SK-N-SH treated with all-trans-retinoic acid at 6 μM for 48 hours (cell line): ENCODE measurements around the gene MPDU1.
A peak's percentile ranks its signal among the peaks of the same experiment; 100 is the strongest.

Experiments
- ATAC-seq: fragments of 200-7000 bp; cut with Tn5 transposase; 3 replicates; pipeline ENCODE4 v1.9.1; 2020; ENCODE audit warnings: mild to moderate bottlenecking, moderate library complexity
- ARNTL ChIP-seq: fragments of 450-650 bp; formaldehyde crosslinking; IDR thresholded peaks from 2 replicates; pipeline ENCODE4 v1.5.0; 2020; ENCODE audit warnings: low read depth, mild to moderate bottlenecking, moderate library complexity, borderline replicate concordance
- BACH2 ChIP-seq: fragments of 250-450 bp; sonication (Bioruptor Pico); IDR thresholded peaks from 2 replicates; pipeline ENCODE4 v1.9.0; 2021; ENCODE audit warnings: mild to moderate bottlenecking, borderline replicate concordance
- CREB5 ChIP-seq: fragments of 250-450 bp; sonication (Bioruptor Pico); IDR thresholded peaks from 2 replicates; pipeline ENCODE4 v1.5.1; 2020; ENCODE audit warnings: low read depth, mild to moderate bottlenecking, moderate library complexity
- CSDC2 ChIP-seq: fragments of 250-450 bp; sonication (Bioruptor Pico); IDR thresholded peaks from 2 replicates; pipeline ENCODE4 v1.5.0; 2020; ENCODE audit warnings: mild to moderate bottlenecking, moderate library complexity
- CSRNP3 ChIP-seq: fragments of 250-450 bp; sonication (Bioruptor Pico); IDR thresholded peaks from 2 replicates; pipeline ENCODE4 v1.5.1; 2021; ENCODE audit warnings: mild to moderate bottlenecking, moderate library complexity
- ESRRG ChIP-seq: fragments of 250-450 bp; sonication (Bioruptor Pico); IDR thresholded peaks from 2 replicates; pipeline ENCODE4 v1.6.1; 2021; ENCODE audit warnings: mild to moderate bottlenecking
- GLIS3 ChIP-seq: fragments of 250-450 bp; sonication (Bioruptor Pico); IDR thresholded peaks from 2 replicates; pipeline ENCODE4 v1.5.0; 2020; ENCODE audit warnings: mild to moderate bottlenecking, moderate library complexity
- OSR1 ChIP-seq: fragments of 250-450 bp; sonication (Bioruptor Pico); IDR thresholded peaks from 2 replicates; pipeline ENCODE4 v1.8.0; 2022; ENCODE audit warnings: moderate library complexity, mild to moderate bottlenecking, inconsistent platforms
- PATZ1 ChIP-seq: fragments of 250-450 bp; sonication (Bioruptor Pico); IDR thresholded peaks from 2 replicates; pipeline ENCODE4 v1.8.0; 2020; ENCODE audit warnings: mild to moderate bottlenecking, moderate library complexity, borderline replicate concordance
- POU6F1 ChIP-seq: fragments of 250-450 bp; sonication (Bioruptor Pico); IDR thresholded peaks from 2 replicates; pipeline ENCODE4 v1.8.0; 2021; ENCODE audit warnings: low read depth, mild to moderate bottlenecking, moderate library complexity, borderline replicate concordance
- PPARA ChIP-seq: fragments of 250-450 bp; sonication (Bioruptor Pico); IDR thresholded peaks from 2 replicates; pipeline ENCODE4 v1.5.0; 2020; ENCODE audit warnings: mild to moderate bottlenecking, borderline replicate concordance
- RARB ChIP-seq: fragments of 250-450 bp; sonication (Bioruptor Pico); IDR thresholded peaks from 2 replicates; pipeline ENCODE4 v1.8.0; 2021; ENCODE audit warnings: mild to moderate bottlenecking, moderate library complexity
- SNAI2 ChIP-seq: fragments of 250-450 bp; sonication (Bioruptor Pico); IDR thresholded peaks from 2 replicates; pipeline ENCODE4 v1.5.0; 2020; ENCODE audit warnings: mild to moderate bottlenecking, moderate library complexity
- TOX ChIP-seq: fragments of 250-450 bp; sonication (Bioruptor Pico); IDR thresholded peaks from 2 replicates; pipeline ENCODE4 v1.8.0; 2021; ENCODE audit warnings: mild to moderate bottlenecking, moderate library complexity, borderline replicate concordance
- TSHZ2 ChIP-seq: fragments of 250-450 bp; sonication (Bioruptor Pico); IDR thresholded peaks from 2 replicates; pipeline ENCODE4 v1.5.0; 2020; ENCODE audit warnings: mild to moderate bottlenecking, moderate library complexity
- ZC3H10 ChIP-seq: fragments of 250-450 bp; sonication (Bioruptor Pico); IDR thresholded peaks from 2 replicates; pipeline ENCODE4 v1.5.1; 2021; ENCODE audit warnings: mild to moderate bottlenecking, moderate library complexity
- ZFP3 ChIP-seq: fragments of 250-450 bp; sonication (Bioruptor Pico); IDR thresholded peaks from 2 replicates; pipeline ENCODE4 v1.5.0; 2020; ENCODE audit warnings: mild to moderate bottlenecking, moderate library complexity
- ZNF565 ChIP-seq: fragments of 450-650 bp; formaldehyde crosslinking; conservative IDR thresholded peaks from 2 replicates; pipeline ENCODE4 v1.5.0; 2020; ENCODE audit warnings: low read depth, mild to moderate bottlenecking, moderate library complexity
- ZNF70 ChIP-seq: fragments of 450-650 bp; formaldehyde crosslinking; IDR thresholded peaks from 2 replicates; pipeline ENCODE4 v1.5.0; 2020; ENCODE audit warnings: mild to moderate bottlenecking, moderate library complexity
- ZNF8 ChIP-seq: fragments of 450-650 bp; formaldehyde crosslinking; IDR thresholded peaks from 2 replicates; pipeline ENCODE4 v1.5.0; 2020; ENCODE audit warnings: mild to moderate bottlenecking, moderate library complexity

Gene MPDU1

GRCh38 chr17:7612294-7612640 is 28.6 kb downstream of the MPDU1 start:
- TF ChIP-seq BACH2 (no peak), TSHZ2 (CRISPR knock-in tag) (no peak), ESRRG (no peak), TOX (CRISPR knock-in tag) (no peak), ZNF8 (CRISPR knock-in tag) (no peak), GLIS3 (CRISPR knock-in tag) (no peak)
- no peak for ATAC-seq

- ATAC-seq: peak; percentile 5; the same call in 2 of the 3 replicates
- no peak for TF ChIP-seq ZNF565 (CRISPR knock-in tag)
- TF ChIP-seq BACH2: no peak
- TF ChIP-seq OSR1 (CRISPR knock-in tag): no peak
- TF ChIP-seq GLIS3 (CRISPR knock-in tag): no peak
- TF ChIP-seq CSDC2 (CRISPR knock-in tag): no peak
- TF ChIP-seq ZNF70: no peak
- TF ChIP-seq CSRNP3 (CRISPR knock-in tag): no peak
- no peak for TF ChIP-seq ESRRG
- no peak for TF ChIP-seq ZFP3 (CRISPR knock-in tag)
- no peak for TF ChIP-seq SNAI2 (CRISPR knock-in tag)
- TF ChIP-seq RARB (CRISPR knock-in tag): no peak
- TF ChIP-seq CREB5 (CRISPR knock-in tag): no peak
- no peak for TF ChIP-seq PPARA
These were observed 30.2 kb downstream of the MPDU1 start for GRCh38 chr17:7613769-7614424.

GRCh38 chr17:7614425-7615264 is 31.0 kb downstream of the MPDU1 start, which contains the start of gene FXR2:
Gene FXR2, minus strand, starts transcription at chr17:7614897. Its CDS starts 365 bp downstream, at chr17:7614532.
- TF ChIP-seq TOX (CRISPR knock-in tag) (no peak), ZC3H10 (CRISPR knock-in tag) (no peak), RARB (CRISPR knock-in tag) (no peak), ARNTL (CRISPR knock-in tag) (no peak), POU6F1 (CRISPR knock-in tag) (no peak), PATZ1 (CRISPR knock-in tag) (0 out of 2 replicates have a peak, but pooled peaks have one; percentile 29), SNAI2 (CRISPR knock-in tag) (no peak)
- TF ChIP-seq, all 23 proteins: peak for 1
- peak; percentile 96 for ATAC-seq
